Heart right ventricle (tissue), 16 donors: ENCODE measurements around the gene NOD1. TPM values are rescaled to one million over a fixed set of nuclear protein-coding genes. Genes with fewer than 3 reads are reported as not detected.
"Not testable (repeated sequence)": the region's sequence is repeated elsewhere in the genome, so short reads cannot be mapped to it uniquely, and the experiment has no call there.

Experiments
- ATAC-seq, 8 donors: fragments of 200-7000 bp; cut with Tn5 transposase; one replicate each; pipeline ENCODE4 v1.9.1; 2020; ENCODE audit warnings: mild to moderate bottlenecking in 8 of 8, moderate library complexity in 8 of 8, moderate number of reproducible peaks in 1 of 8
- DNase-seq, 2 donors: peaks; one replicate each; pipeline ENCODE4 v3.0.0-alpha.2; 2020
- H3K27ac ChIP-seq, 10 donors: fragments of 200-600 bp; sonication (generic) in 2 of 10; one replicate each; pipeline versions ENCODE4 v1.5.0 to v1.8.0; 2020 to 2022; ENCODE audit warnings: mild to moderate bottlenecking in 3 of 10
- H3K27me3 ChIP-seq, 7 donors: fragments of 200-600 bp; one replicate each; pipeline ENCODE4 v1.8.0; 2021 to 2022; ENCODE audit warnings: mild to moderate bottlenecking in 2 of 7
- H3K36me3 ChIP-seq, 9 donors: fragments of 200-600 bp; sonication (generic) in 1 of 9; one replicate each; pipeline versions ENCODE4 v1.5.0 to v1.8.0; 2020 to 2022; ENCODE audit warnings: mild to moderate bottlenecking in 2 of 9
- H3K4me1 ChIP-seq, 9 donors: fragments of 200-600 bp; sonication (generic) in 1 of 9; one replicate each; pipeline versions ENCODE4 v1.5.0 to v1.8.0; 2020 to 2022; ENCODE audit warnings: mild to moderate bottlenecking in 4 of 9
- H3K4me3 ChIP-seq, 10 donors: fragments of 200-600 bp; sonication (generic) in 2 of 10; one replicate each; pipeline versions ENCODE4 v1.5.0 to v1.8.0; 2020 to 2022; ENCODE audit warnings: mild to moderate bottlenecking in 7 of 10, moderate library complexity in 2 of 10
- H3K9me3 ChIP-seq, 11 donors: fragments of 200-600 bp in 10 of 11; sonication (generic) in 2 of 11; one replicate each; pipeline versions ENCODE4 v1.5.0 to v1.8.0; 2013 to 2022; ENCODE audit warnings: mild to moderate bottlenecking in 2 of 11, control low read depth in 1 of 11, moderate library complexity in 1 of 11
- CTCF ChIP-seq, 9 donors: fragments of 200-600 bp; sonication (generic) in 2 of 9; IDR thresholded peaks; one replicate each; pipeline versions ENCODE4 v1.5.0 to v1.8.0; 2021 to 2022; ENCODE audit warnings: antibody characterized with exemption in 9 of 9, mild to moderate bottlenecking in 5 of 9, moderate library complexity in 1 of 9
- WGBS, 2 donors: extraction: QIAGEN DNeasy Blood & Tissue Kit; methylation state at CpG; one replicate each; pipeline ENCODE4 v1.1.7; 2013; ENCODE audit warnings: inconsistent platforms in 1 of 2; 5-methylcytosine and 5-hydroxymethylcytosine counted together
- intact Hi-C, 10 donors: fragments of 100-400 bp; cut with DNase I; formaldehyde crosslinking; loops; one replicate each; pipeline versions ENCODE4 v1.11.1 to v1.14.2; 2022
- polyA plus RNA-seq, 2 donors: library from polyadenylated mRNA; stranded (reverse); fragments of 200-250 nt; gene quantifications; one replicate each; pipeline ENCODE4 v1.2.3, GENCODE V29; 2013
- total RNA-seq, 10 donors: library from RNA; stranded (reverse); fragmentation: NEBNext Ultra II Directional in 3 of 10; extraction: Animal tissue kit (Norgen Biotek cat#: 25700) in 3 of 10; gene quantifications; one replicate each; pipeline versions ENCODE4 v1.2.1 to v1.2.4, GENCODE V29; 2021 to 2023
- donor health status: Arrhythmogenic right ventricular cardiomyopathy.
- donor health status: ischemic (EF 13 %, LVEDD 7.1; RV severe dilation, severe dysfunction).
- donor health status: healthy with polysubstance abuse.
- donor health status: DM: no; HTN: yes; CAD: no.
- donor health status: DM: no; HTN: no; CAD: no.
- donor health status: ischemic (EF 25% LVEDD 6.9; RV normal size, moderate dysfunction).
- donor health status: ischemic (EF 25% LVEDD 5.7; RV mildly dilated, moderate dysfunction).
- donor health status: healthy.
- donor health status: DM: yes; HTN: yes; CAD: no.
- donor health status: Ischemic cardiomyopathy.
- donor health status: ischemic (EF 35%, LVEDD 5.7; RV mildly dilated, moderate dysfunction).
- donor health status: nonischemic (EF 11% LVEDD 7.7; RV severe dilation, severe dysfunction).
- donor health status: DM: yes; HTN: yes; CAD: no.
- donor health status: PGD.
- donor health status: ischemic (EF 29% LVEDD 5.4; RV normal size, mild dysfunction).
- donor health status: nonischemic (EF 23%, LVEDD 6.1; RV moderate dilation, normal function).

The NOD1 gene
- total and polyA plus RNA-seq, 12 donors: 6.3 to 19.1 (median 8.6) TPM

GRCh38 chr7:30513762-30514161 is 35.2 kb upstream of the NOD1 start:
- Histone ChIP-seq H3K4me1 (peaks cover 0 to 11% (median 0%) of the 10 kb centered on the region in 9 donors), H3K36me3 (peaks cover 0 to 9% (median 0%) of the 10 kb centered on the region in 9 donors), H3K4me3 (no peak overlapping the region), H3K27me3 (no peaks in the 10 kb centered on the region), H3K27ac (no peak overlapping the region), H3K9me3 (no peaks in the 10 kb centered on the region)
- ATAC-seq (no peak), DNase-seq (no peak)
- intact Hi-C loops: loop anchor here in 7 of 10 donors (5.0 to 10.0 kb wide), 4 partner anchors 34 to 54 kb away; no protein-coding TSS in a partner anchor
- 90 to 93% methylated on average over 2 of the region's 2 CpGs for WGBS, 2 donors
- TF ChIP-seq CTCF (IDR thresholded peaks at IDR 0.05): no peak

GRCh38 chr7:30511973-30512662 is 33.5 kb upstream of the NOD1 start:
- intact Hi-C loops: loop anchor here in 8 of 10 donors (2.0 to 10.0 kb wide), 5 partner anchors 35 to 55 kb away; no protein-coding TSS in a partner anchor
- WGBS, 2 donors: 96 to 100% methylated on average over 1 of the region's 1 CpG

GRCh38 chr7:30511494-30511893 is 32.9 kb upstream of the NOD1 start:
- ATAC-seq: no peak
- no peaks in the 10 kb centered on the region for H3K9me3 ChIP-seq
- 88 to 93% methylated on average over 2 of the region's 2 CpGs for WGBS, 2 donors
- no peak for DNase-seq
- no peak overlapping the region for H3K27ac ChIP-seq
- H3K36me3 ChIP-seq: no peaks in the 10 kb centered on the region
- peaks cover 0 to 11% (median 0%) of the 10 kb centered on the region in 9 donors for H3K4me1 ChIP-seq
- no peaks in the 10 kb centered on the region for H3K27me3 ChIP-seq
- no peak for TF ChIP-seq CTCF (IDR thresholded peaks at IDR 0.05)
- intact Hi-C loops: loop anchor here in 8 of 10 donors (2.0 to 10.0 kb wide), 5 partner anchors 36 to 56 kb away; no protein-coding TSS in a partner anchor
- H3K4me3 ChIP-seq: no peak overlapping the region

More at GRCh38 chr7:30511973-30512662, 33.5 kb upstream of the NOD1 start:
- Histone ChIP-seq H3K27me3 (no peaks in the 10 kb centered on the region), H3K36me3 (peaks cover 0 to 4% (median 0%) of the 10 kb centered on the region in 9 donors), H3K4me3 (no peak overlapping the region), H3K9me3 (no peaks in the 10 kb centered on the region), H3K27ac (no peak overlapping the region), H3K4me1 (peaks cover 0 to 11% (median 0%) of the 10 kb centered on the region in 9 donors)
- no peak for TF ChIP-seq CTCF (IDR thresholded peaks at IDR 0.05)
- DNase-seq (no peak), ATAC-seq (no peak)

- no peak for DNase-seq
- intact Hi-C loops: loop anchor here in 8 of 10 donors (2.0 to 10.0 kb wide), 5 partner anchors 37 to 57 kb away; no protein-coding TSS in a partner anchor
- H3K4me3 ChIP-seq: no peak overlapping the region
Observed at GRCh38 chr7:30510124-30511075, 31.8 kb upstream of the NOD1 start.

GRCh38 chr7:30509171-30509857 is 30.7 kb upstream of the NOD1 start:
- not testable (repeated sequence) for H3K36me3 ChIP-seq, ATAC-seq, H3K27me3 ChIP-seq, H3K4me3 ChIP-seq, H3K9me3 ChIP-seq, H3K27ac ChIP-seq, DNase-seq
- H3K4me1 ChIP-seq: peaks cover 0 to 15% (median 4%) of the 10 kb centered on the region in 9 donors
- WGBS, 2 donors: 66 to 68% methylated on average over 9 of the region's 9 CpGs
- intact Hi-C loops: loop anchor here in 2 of 10 donors (5.0 kb wide), 2 partner anchors 37 to 42 kb away; no protein-coding TSS in a partner anchor

More at GRCh38 chr7:30510124-30511075, 31.8 kb upstream of the NOD1 start:
- Histone ChIP-seq H3K27me3 (no peaks in the 10 kb centered on the region), H3K36me3 (no peaks in the 10 kb centered on the region), H3K9me3 (no peaks in the 10 kb centered on the region), H3K4me1 (peaks cover 0 to 16% (median under 1%) of the 10 kb centered on the region in 9 donors), H3K27ac (no peak overlapping the region)
- WGBS, 2 donors: 75 to 80% methylated on average over 4 of the region's 4 CpGs
- peak; percentile 43 to 84 (median 77) for TF ChIP-seq CTCF (IDR thresholded peaks at IDR 0.05)
- peak in 1 of 8 donors; percentile 60 for ATAC-seq

- H3K4me1 ChIP-seq: peaks cover 0 to 26% (median 15%) of the 10 kb centered on the region in 9 donors
- ATAC-seq, H3K4me3 ChIP-seq, H3K27me3 ChIP-seq, H3K9me3 ChIP-seq, H3K36me3 ChIP-seq, H3K27ac ChIP-seq, DNase-seq: not testable (repeated sequence)
- intact Hi-C loops: loop anchor here in 2 of 10 donors (5.0 kb wide), 2 partner anchors 35 to 40 kb away; no protein-coding TSS in a partner anchor
- 95 to 97% methylated on average over 9 of the region's 9 CpGs for WGBS, 2 donors
Observed at GRCh38 chr7:30507346-30507900, 28.8 kb upstream of the NOD1 start.
